Nephron progenitor cell (in vitro differentiated cells): ENCODE data around the gene NCBP1.
A peak's percentile ranks its signal among the peaks of the same experiment; 100 is the strongest.

Source experiments
- DNase-seq: peaks from one replicate; pipeline ENCODE4 v3.0.0; 2021
- H3K27ac Mint-ChIP-seq: 2 replicates; pipeline ENCODE4 v1.8.0; 2021; ENCODE audit warnings: mild to moderate bottlenecking, moderate library complexity, mixed read lengths
- H3K27me3 Mint-ChIP-seq: 2 replicates; pipeline ENCODE4 v1.8.0; 2021; ENCODE audit warnings: mild to moderate bottlenecking, low read depth, mixed read lengths; ENCODE audit not compliant: poor library complexity
- H3K36me3 Mint-ChIP-seq: 2 replicates; pipeline ENCODE4 v1.8.0; 2021; ENCODE audit warnings: low read depth, mixed read lengths
- H3K4me1 Mint-ChIP-seq: 2 replicates; pipeline ENCODE4 v1.8.0; 2021; ENCODE audit warnings: mixed read lengths
- H3K4me3 Mint-ChIP-seq: 2 replicates; pipeline ENCODE4 v1.8.0; 2021; ENCODE audit warnings: mild to moderate bottlenecking, moderate library complexity, mixed read lengths
- H3K9me3 Mint-ChIP-seq: 2 replicates; pipeline ENCODE4 v1.8.0; 2021; ENCODE audit warnings: mild to moderate bottlenecking, moderate library complexity, mixed read lengths
- TF ChIP-seq, protein P1 (sequence below): fragments of 200-600 bp; sonication (generic); IDR thresholded peaks from 2 replicates; pipeline ENCODE4 v1.5.0; 2021; ENCODE audit warnings: antibody characterized with exemption

NCBP1 gene

DNA sequence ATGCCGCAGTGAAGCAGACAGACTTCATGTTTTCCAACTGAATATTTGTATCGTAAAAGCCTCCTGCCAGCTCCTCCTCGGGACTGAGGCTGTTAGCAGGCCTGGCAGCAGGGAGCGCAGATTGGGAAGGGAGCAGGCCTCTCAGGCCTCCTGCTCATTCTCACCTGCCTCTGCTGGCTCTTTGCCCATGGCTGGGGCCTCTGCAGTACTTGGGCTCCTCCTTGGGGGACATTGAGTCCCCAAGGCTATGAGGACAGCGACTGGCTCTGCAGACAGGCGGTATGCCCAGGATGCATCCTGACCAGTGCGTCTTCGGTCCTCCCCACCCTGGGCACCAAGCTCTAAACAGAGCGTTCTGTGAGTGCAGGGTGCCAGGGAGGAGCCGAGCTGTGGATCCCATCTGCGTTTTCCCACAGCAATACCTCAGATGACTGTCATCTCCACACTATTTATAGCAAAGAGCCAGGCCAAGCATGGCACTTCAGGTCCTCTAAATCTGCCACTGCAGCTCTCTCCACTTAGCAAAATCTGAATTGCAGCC, 39.2 kb upstream of the NCBP1 start:
- no peaks in the 10 kb centered on the region for H3K36me3 Mint-ChIP-seq

DNA sequence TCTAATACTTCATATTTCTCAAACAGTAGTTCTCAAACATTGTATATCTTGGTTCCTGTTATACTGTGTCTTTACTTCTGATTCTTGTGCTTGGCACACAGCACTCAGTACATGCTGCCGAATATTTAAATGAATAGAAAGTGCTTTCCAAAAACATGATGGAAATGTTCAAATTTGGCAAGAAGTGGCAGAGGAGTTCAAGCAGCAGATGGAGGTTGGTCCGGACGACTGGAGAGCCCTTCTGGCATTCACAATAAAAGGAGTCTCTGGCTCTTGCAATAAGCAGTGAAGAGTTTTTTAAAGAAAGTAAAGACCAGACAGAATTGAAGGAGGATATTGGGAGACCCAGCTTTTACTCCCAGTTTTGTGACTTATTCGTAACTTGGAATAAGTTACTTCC, 36.7 kb upstream of the NCBP1 start:
- Mint-ChIP-seq H3K36me3 (peaks cover 15% of the 10 kb centered on the region), H3K4me3 (no peak overlapping the region), H3K9me3 (no peaks in the 10 kb centered on the region), H3K27ac (no peak overlapping the region), H3K27me3 (peaks cover 12% of the 10 kb centered on the region), H3K4me1 (peaks cover 10% of the 10 kb centered on the region)
- DNase-seq, result no peak
- TF ChIP-seq, protein P1, sequence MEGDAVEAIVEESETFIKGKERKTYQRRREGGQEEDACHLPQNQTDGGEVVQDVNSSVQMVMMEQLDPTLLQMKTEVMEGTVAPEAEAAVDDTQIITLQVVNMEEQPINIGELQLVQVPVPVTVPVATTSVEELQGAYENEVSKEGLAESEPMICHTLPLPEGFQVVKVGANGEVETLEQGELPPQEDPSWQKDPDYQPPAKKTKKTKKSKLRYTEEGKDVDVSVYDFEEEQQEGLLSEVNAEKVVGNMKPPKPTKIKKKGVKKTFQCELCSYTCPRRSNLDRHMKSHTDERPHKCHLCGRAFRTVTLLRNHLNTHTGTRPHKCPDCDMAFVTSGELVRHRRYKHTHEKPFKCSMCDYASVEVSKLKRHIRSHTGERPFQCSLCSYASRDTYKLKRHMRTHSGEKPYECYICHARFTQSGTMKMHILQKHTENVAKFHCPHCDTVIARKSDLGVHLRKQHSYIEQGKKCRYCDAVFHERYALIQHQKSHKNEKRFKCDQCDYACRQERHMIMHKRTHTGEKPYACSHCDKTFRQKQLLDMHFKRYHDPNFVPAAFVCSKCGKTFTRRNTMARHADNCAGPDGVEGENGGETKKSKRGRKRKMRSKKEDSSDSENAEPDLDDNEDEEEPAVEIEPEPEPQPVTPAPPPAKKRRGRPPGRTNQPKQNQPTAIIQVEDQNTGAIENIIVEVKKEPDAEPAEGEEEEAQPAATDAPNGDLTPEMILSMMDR, result no peak

More for the DNA sequence above, 39.2 kb upstream of the NCBP1 start:
- Mint-ChIP-seq H3K4me1 (peaks cover 10% of the 10 kb centered on the region), H3K27me3 (peaks cover 14% of the 10 kb centered on the region), H3K27ac (no peak overlapping the region), H3K4me3 (no peak overlapping the region), H3K9me3 (no peaks in the 10 kb centered on the region)
- TF ChIP-seq, protein P1, result no peak
- no peak for DNase-seq

DNA sequence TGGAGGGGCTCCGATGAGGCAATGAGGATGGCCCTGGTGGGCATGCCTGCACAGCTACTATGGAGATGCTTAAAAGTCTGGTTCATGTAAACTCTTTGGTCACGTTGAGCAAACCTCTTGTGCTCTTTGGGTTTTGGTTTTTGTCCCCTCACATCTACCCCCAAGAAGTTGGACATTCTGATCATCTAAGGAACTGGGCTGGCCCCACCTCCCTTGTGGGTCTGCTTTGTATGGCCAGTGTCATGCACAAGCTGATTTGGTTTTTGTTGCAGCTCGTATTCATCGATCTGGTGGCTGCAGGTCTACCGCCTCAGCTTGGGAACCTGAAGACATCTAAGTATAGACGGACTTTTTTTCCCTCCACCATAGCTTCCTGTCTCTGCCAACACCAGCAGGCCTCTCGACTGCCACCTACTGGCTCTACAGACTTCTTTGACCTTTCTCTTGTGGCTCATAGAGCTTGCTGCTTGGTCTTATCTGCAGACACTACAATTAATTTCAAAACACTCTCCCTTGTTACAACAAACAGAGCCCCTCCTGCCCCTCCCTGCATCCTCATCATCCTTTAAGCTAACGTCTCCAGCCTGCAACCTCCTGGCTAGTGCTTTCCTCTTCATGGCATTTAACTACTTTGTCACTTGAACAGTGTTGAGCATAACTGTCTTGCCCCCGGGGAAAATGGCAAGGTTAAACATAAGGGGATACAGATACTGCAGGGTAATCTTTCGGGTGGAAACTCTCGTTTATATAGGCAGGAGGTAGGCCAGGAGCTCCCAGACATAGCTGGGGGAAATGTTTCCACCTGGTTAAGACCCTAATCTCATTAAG, 34.9 kb upstream of the NCBP1 start:
- Mint-ChIP-seq H3K9me3 (no peaks in the 10 kb centered on the region), H3K27me3 (peaks cover 8% of the 10 kb centered on the region), H3K36me3 (peaks cover 26% of the 10 kb centered on the region), H3K27ac (no peak overlapping the region), H3K4me3 (no peak overlapping the region), H3K4me1 (peaks cover 7% of the 10 kb centered on the region)
- TF ChIP-seq, protein P1, result peak; percentile 82
- DNase-seq, result peak; percentile 72

DNA sequence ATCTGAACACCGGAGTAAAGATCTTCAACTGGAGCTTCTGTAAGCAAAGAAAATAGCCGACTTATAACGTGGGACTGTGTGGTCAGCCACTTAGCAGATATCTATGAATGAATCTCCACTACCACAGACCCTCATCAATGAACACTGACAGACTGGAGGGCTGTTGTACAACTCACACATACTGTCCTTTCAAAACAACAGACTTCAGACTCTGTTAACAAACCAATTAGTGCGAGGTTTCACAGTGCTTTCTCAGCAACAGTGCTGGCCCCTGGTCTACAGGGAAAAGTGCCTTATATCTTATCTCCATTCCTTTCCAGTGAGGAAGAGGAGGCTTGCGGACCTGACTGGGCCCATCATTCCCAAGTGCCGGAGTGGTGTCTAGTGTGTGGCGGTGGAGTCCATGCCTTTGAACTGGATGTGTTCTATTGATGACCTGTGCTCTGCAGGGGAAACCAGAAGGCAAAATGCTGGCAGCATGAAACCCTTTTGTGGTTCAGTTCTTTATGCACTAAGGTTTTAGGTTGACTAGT, 34.2 kb upstream of the NCBP1 start:
- DNase-seq, result no peak
- H3K4me1 Mint-ChIP-seq, result peaks cover 4% of the 10 kb centered on the region

DNA sequence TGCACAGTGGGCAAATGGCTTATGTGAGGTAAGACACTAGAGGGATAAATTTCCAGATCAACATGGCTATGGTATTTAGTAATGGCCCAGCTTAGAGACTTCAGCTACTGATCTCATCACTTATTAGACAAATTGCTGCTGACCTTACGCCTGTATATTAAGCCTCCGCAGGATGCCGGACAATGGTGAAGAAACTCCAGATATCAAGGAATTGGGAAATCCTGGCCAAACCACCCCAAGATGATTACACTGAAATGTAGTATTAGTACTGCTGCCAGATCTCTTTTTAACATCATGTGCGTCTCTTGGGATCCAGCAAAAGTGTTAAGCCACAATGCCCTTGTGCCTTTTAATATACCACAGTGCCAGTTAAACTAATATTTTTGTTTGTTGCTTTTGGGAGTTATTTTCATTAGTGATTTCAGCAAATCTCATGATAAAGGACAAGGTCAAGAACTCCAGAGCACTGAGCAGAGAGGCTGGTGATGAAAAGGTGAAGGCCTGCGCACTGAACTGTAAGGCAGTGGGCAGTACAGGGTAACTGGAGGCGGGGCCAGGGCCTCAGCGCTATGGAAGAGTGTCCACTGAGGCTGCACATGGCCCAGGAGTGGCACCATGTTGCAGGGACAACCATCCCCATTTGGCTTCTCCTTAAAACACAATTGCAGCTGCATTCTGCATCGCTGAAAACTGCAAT, 32.9 kb upstream of the NCBP1 start:
- H3K27me3 Mint-ChIP-seq, result peaks cover 3% of the 10 kb centered on the region

More for the DNA sequence above, 34.2 kb upstream of the NCBP1 start:
- no peak overlapping the region for H3K4me3 Mint-ChIP-seq
- H3K27ac Mint-ChIP-seq, result no peak overlapping the region
- peaks cover 26% of the 10 kb centered on the region for H3K36me3 Mint-ChIP-seq
- no peaks in the 10 kb centered on the region for H3K9me3 Mint-ChIP-seq
- peaks cover 3% of the 10 kb centered on the region for H3K27me3 Mint-ChIP-seq
- TF ChIP-seq, protein P1, result no peak

More for the DNA sequence above, 32.9 kb upstream of the NCBP1 start:
- DNase-seq, result no peak
- Mint-ChIP-seq H3K27ac (no peak overlapping the region), H3K4me1 (peaks cover 4% of the 10 kb centered on the region), H3K36me3 (peaks cover 35% of the 10 kb centered on the region), H3K4me3 (no peak overlapping the region), H3K9me3 (no peaks in the 10 kb centered on the region)
- TF ChIP-seq, protein P1, result no peak
